ENCODE measurements around the gene CSF2RB.

CSF2RB gene

GRCh38 chr22:36934418-36935312, 21.2 kb downstream of the CSF2RB start:
- no peak for DNase-seq (ENCODE audit: low read depth, low spot score)
- no peak for TF ChIP-seq CTCF (IDR thresholded peaks at IDR 0.05; ENCODE audit: low read depth, low read length)
- in situ Hi-C loops (cut with HindIII; ENCODE audit: low sequenced_read_pairs): no loop called here
- no peak overlapping the region for H3K4me3 ChIP-seq (ENCODE audit: low read depth, low read length)

GRCh38 chr22:36935313-36935610, 21.8 kb downstream of the CSF2RB start:
- DNase-seq (ENCODE audit: low read depth, low spot score): no peak
- in situ Hi-C loops (cut with HindIII; ENCODE audit: low sequenced_read_pairs): no loop called here
- TF ChIP-seq CTCF (IDR thresholded peaks at IDR 0.05; ENCODE audit: low read depth, low read length): no peak
- H3K4me3 ChIP-seq (ENCODE audit: low read depth, low read length): no peak overlapping the region

GRCh38 chr22:36935694-36936093, 22.3 kb downstream of the CSF2RB start:
- in situ Hi-C loops (cut with HindIII; ENCODE audit: low sequenced_read_pairs): no loop called here
- H3K4me3 ChIP-seq (ENCODE audit: low read depth, low read length): no peak overlapping the region
- no peak for TF ChIP-seq CTCF (IDR thresholded peaks at IDR 0.05; ENCODE audit: low read depth, low read length)
- DNase-seq (ENCODE audit: low read depth, low spot score): no peak

- TF ChIP-seq CTCF (IDR thresholded peaks at IDR 0.05; ENCODE audit: low read depth, low read length): no peak
- H3K4me3 ChIP-seq (ENCODE audit: low read depth, low read length): no peak overlapping the region
- no peak for DNase-seq (ENCODE audit: low read depth, low spot score)
- in situ Hi-C loops (cut with HindIII; ENCODE audit: low sequenced_read_pairs): no loop called here
These were observed 23.1 kb downstream of the CSF2RB start for GRCh38 chr22:36936362-36937116.

GRCh38 chr22:36937319-36938027, 24.0 kb downstream of the CSF2RB start:
- no peak for DNase-seq (ENCODE audit: low read depth, low spot score)
- H3K4me3 ChIP-seq (ENCODE audit: low read depth, low read length): no peak overlapping the region
- in situ Hi-C loops (cut with HindIII; ENCODE audit: low sequenced_read_pairs): no loop called here
- no peak for TF ChIP-seq CTCF (IDR thresholded peaks at IDR 0.05; ENCODE audit: low read depth, low read length)

- H3K4me3 ChIP-seq (ENCODE audit: low read depth, low read length): no peak overlapping the region
- in situ Hi-C loops (cut with HindIII; ENCODE audit: low sequenced_read_pairs): no loop called here
These were observed 24.6 kb downstream of the CSF2RB start for GRCh38 chr22:36938028-36938425.

More at GRCh38 chr22:36938028-36938425, 24.6 kb downstream of the CSF2RB start:
- DNase-seq (ENCODE audit: low read depth, low spot score): no peak
- TF ChIP-seq CTCF (IDR thresholded peaks at IDR 0.05; ENCODE audit: low read depth, low read length): no peak
